PFSK-1 (cell line): ENCODE data around the gene DDI2.

Experiments
- POLR2AphosphoS5 ChIP-seq: IDR thresholded peaks from 2 replicates; pipeline ENCODE4 v1.6.1; 2012; ENCODE audit warnings: low read depth, mild to moderate bottlenecking, control low read depth, low read length, moderate library complexity
- TF ChIP-seq, protein P1 (sequence below), 2 experiments: IDR thresholded peaks; 2 replicates each; pipeline versions ENCODE4 v1.6.1 to v1.8.0; 2011 to 2012; ENCODE audit warnings: low read depth in 2 of 2, low read length in 2 of 2, control low read depth in 1 of 2, inconsistent platforms in 1 of 2, mild to moderate bottlenecking in 1 of 2, moderate library complexity in 1 of 2; ENCODE audit not compliant: insufficient read depth in 1 of 2

DNA sequence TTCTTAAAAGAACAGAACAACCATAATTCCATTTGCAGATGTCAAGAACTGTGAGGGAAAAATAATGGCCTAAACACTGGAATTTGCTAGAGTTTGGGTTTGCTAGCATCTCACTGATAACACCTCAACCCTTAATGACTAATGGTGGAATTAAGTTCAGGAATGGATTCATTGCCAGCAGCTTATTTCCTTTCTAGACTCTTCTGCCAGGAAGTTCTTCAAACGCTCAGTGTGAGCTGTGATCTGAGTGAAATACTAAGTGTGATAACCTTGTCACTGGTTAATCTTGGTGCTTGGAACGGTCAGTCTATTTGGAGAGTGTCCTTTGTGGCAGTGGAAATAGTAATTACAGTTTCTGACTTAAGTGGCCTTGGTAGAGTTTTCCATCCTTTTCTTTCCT lies 45.2 kb downstream of the DDI2 start:
- TF ChIP-seq, protein P1, sequence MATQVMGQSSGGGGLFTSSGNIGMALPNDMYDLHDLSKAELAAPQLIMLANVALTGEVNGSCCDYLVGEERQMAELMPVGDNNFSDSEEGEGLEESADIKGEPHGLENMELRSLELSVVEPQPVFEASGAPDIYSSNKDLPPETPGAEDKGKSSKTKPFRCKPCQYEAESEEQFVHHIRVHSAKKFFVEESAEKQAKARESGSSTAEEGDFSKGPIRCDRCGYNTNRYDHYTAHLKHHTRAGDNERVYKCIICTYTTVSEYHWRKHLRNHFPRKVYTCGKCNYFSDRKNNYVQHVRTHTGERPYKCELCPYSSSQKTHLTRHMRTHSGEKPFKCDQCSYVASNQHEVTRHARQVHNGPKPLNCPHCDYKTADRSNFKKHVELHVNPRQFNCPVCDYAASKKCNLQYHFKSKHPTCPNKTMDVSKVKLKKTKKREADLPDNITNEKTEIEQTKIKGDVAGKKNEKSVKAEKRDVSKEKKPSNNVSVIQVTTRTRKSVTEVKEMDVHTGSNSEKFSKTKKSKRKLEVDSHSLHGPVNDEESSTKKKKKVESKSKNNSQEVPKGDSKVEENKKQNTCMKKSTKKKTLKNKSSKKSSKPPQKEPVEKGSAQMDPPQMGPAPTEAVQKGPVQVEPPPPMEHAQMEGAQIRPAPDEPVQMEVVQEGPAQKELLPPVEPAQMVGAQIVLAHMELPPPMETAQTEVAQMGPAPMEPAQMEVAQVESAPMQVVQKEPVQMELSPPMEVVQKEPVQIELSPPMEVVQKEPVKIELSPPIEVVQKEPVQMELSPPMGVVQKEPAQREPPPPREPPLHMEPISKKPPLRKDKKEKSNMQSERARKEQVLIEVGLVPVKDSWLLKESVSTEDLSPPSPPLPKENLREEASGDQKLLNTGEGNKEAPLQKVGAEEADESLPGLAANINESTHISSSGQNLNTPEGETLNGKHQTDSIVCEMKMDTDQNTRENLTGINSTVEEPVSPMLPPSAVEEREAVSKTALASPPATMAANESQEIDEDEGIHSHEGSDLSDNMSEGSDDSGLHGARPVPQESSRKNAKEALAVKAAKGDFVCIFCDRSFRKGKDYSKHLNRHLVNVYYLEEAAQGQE (IDR thresholded peaks at IDR 0.05; ENCODE audit: insufficient read depth in 1 of 2, low read depth in 2 of 2, low read length in 2 of 2): no peak
- TF ChIP-seq POLR2AphosphoS5: no peak
